ENCODE measurements around the gene TICRR.
"Not testable (repeated sequence)": the region's sequence is repeated elsewhere in the genome, so short reads cannot be mapped to it uniquely, and the experiment has no call there.

The TICRR gene

DNA sequence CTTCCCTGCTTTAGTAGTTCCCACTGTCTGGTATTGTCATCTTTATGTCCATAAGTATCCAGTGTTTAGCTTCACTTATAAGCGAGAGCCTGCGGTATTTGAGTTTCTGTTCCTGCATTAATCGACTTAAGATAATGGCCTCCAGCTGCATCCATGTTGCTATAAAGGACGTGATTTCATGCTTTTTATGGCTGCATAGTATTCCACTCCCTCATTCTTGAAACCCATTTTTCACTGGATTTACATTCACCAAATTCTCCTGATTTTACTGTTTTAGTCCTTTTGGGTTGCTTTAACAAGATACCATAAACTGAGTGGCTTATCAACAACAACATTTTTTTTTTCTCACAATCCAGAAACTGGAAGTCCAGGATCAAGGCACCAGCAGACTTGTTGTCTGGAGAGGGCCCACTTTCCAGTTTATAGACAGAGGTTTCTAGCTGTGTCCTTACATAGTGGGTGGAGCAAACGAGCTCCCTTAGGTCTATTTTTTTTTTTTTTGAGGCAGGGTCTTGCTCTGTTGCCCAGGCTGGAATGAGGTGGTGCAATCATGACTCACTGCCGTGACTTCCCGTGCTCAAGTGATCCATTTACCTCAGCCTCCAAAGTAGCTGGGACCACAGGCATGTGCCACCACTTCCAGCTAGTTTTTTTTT, 6.1 kb upstream of the TICRR start:
- DNase-seq (ENCODE audit: low spot score): no peak

DNA sequence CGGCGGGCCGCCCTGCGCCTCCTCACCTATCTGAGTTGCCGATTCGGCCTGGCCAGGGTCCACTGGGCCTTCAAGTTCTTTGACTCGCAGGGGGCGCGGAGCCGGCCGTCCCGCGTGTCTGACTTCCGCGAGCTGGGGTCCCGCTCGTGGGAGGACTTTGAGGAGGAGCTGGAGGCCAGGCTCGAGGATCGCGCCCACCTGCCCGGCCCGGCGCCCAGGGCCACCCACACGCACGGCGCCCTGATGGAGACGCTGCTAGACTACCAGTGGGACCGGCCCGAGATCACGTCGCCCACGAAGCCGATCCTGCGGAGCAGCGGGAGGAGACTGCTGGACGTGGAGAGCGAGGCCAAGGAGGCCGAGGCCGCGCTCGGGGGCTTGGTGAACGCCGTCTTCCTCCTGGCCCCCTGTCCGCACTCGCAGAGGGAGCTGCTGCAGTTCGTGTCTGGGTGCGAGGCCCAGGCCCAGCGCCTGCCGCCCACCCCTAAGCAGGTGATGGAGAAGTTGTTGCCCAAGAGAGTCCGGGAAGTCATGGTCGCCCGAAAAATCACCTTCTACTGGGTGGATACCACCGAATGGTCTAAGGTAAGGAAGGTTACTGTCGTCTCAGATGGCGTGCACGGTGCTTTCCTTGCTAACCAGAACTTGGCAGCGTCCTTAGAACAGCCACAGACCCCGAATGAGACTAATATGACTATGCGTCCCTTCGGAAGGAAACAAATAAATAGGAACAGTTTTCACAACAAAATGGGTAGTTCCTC, 567 bp downstream of the TICRR start:
- no peak for DNase-seq (ENCODE audit: low spot score)

DNA sequence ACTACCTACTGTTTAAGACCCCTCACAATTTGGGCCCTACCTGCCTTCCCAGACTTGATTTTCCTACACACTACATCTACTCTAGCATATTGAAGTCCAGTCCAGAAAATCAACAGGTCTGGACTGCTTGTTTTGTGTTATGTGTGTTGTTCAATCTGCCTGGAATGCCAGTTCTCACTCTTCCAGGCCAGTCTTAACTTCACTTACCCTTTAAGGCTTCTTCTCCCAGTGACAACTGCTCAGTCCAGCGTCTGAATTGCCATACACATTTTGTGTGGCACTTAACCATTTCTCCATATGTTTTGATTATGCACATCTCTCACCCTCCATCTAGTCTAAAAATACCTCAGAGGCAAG, 1.1 kb downstream of the TICRR start:
- no peak for DNase-seq (ENCODE audit: low spot score)

DNA sequence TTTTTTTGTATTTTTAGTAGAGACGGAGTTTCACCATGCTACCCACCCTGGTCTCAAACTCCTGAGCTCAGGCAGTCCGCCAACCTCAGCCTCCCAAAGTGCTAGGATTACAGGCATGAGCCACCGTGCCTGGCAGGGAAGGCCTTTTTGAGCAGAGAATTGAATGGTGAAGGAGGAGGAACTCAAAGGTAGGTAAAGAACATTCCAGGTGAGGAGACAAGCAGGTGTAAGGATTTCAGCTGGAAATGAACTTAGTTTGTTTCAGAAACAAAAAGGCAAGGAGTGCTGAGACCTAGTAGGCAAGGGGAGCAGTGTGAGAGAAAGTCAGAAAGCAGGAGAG, 2.5 kb downstream of the TICRR start:
- DNase-seq (ENCODE audit: low spot score): no peak

DNA sequence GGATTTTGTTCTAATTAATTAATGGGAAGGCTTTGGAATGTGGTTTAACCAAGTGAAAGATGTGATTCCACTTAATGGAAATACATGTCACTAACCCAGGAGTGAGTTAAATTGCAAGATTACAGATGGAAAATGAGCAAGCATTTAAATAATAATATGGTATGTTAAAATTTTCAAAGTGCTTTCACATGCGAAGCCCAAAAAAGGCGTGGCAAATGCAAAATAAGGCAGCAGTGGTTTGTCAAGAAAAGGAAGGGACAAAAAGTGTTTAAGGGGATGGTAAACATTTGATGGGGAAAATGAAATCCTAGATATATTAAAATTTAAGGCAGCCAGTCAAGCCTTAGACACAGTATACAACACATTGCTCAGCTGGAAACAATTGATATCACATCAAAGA, 2.9 kb downstream of the TICRR start:
- no peak for DNase-seq (ENCODE audit: low spot score)

DNA sequence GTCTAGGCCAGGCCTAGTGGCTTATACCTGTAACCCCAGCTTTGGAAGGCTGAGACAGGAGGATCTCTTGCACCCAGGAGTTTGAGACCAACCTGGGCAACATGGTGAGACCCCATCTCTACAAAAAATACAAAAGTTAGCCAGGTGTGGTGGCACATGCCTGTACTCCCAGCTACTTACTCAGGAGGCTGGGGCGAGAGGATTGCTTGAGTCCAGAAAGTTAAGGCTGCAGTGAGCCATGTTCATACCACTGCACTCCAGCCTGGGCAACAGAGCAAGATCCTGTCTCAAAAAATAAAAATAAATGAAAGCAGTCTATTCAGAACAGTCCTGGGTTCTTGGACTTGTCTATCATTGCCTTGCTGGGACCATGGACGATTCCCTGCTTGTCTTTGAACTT, 5.5 kb downstream of the TICRR start:
- DNase-seq (ENCODE audit: low spot score): not testable (repeated sequence)

DNA sequence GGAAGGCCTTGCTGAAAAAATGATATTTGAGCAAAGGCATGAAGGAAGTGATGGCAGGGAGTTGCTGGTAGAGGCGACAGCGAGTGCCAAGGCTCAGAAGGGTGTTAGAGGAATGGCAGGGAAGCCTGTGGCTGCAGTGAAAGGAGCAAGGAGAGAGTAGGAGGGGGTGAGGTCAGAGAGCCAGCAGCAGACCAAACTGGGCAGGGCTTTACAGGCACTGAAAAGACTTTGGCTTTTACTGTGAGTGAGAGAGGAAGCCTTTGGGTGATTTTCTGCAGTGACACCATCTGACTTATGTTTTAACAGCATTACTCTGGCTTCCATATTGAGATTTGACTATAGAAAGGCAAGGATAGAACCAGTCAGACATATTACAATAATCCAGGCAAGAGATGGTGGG, 11.4 kb downstream of the TICRR start:
- DNase-seq (ENCODE audit: low spot score): no peak

DNA sequence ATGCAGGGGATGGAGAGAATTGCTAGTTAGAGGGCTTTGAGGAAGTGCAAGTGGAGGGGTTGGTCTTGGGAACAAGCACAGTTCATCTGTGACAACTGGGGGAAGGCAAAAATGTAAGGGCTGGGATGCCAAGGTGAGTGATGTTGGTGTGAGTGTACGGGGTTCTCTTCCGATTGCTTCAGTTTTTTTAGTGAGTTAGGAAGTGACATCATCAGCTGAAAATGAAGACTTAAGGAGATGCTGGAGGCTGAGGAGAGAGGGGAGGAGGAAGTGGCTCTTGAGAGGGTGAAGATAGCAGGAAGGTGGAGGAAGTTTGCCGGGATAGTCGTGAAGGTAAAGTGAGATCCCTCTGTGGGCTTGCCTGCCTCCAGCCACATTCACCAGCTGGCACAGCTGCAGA, 12.7 kb downstream of the TICRR start:
- DNase-seq (ENCODE audit: low spot score): no peak

DNA sequence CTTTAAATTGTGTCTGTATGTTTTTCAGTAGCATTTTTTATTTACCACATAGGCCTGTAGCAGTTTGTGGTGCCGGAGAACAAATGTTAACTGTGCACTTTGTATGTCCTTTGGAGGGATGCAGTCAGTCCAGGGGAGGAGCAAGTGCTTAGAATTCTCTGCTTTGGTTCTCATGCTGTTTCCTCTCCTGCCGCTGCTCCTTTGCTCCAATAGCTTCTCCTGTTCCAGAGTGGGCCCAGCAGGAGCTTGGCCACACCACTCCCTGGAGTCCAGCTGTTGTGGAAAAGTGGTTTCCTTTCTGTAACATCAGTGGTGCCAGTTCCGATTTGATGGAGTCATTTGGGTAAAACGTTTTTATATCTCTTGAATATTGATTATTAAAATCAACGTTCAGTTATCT, 16.6 kb downstream of the TICRR start:
- DNase-seq (ENCODE audit: low spot score): no peak

DNA sequence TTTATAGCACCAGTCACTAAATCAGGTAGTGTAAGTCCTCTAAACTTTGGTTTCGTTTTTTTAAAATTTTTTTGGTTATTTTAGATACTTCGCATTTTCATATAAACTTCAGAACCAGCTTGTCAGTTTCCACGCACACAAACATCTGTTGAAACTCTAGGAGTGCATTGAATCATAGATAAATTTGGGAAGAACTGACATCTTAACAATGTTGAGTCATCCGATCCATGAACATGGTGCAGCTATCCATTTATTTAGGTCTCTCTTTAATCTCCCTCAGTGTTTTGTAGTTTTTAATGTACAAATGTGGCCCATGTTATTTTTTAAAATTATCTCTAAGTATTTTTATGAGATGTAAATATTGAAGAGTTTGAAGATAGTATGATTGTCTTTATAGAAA, 17.7 kb downstream of the TICRR start:
- no peak for DNase-seq (ENCODE audit: low spot score)

DNA sequence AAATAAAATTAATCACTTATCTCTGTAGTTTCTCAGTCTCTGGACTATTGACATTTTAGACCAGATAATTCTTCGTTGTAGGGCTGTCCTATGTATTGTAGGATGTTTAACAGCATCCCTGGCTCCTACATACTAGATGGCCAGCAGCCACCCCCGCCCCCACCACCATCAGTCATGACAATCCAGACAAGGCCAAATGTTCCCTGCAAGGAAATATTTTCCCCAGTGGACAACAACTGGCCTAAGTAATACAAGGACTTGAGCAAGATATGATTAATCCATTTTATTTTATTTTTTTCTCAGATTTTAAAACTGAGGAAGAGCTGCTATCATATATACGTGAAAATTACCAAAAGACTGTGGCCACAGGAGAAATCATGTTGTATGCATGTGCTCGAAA, 23.8 kb downstream of the TICRR start:
- DNase-seq (ENCODE audit: low spot score): no peak

DNA sequence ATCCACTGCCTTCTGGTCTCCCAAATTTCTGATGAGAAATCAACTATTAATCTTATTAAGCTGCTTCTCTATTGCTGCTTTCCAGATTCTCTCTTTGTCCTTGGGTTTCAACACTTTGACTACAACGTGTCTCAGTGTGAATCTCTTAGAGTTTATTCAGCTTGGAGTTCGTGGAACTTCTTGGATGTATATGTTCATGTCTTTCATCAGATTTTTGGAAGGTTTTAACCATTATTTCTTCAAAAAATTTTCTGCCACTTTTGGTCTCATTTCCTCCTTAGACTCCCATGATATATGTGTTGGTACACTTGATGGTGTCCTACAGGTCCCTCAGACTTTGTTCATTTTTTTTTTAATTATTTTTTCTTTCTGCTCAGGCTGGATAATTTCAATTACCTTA, 36.0 kb downstream of the TICRR start:
- DNase-seq (ENCODE audit: low spot score): no peak

DNA sequence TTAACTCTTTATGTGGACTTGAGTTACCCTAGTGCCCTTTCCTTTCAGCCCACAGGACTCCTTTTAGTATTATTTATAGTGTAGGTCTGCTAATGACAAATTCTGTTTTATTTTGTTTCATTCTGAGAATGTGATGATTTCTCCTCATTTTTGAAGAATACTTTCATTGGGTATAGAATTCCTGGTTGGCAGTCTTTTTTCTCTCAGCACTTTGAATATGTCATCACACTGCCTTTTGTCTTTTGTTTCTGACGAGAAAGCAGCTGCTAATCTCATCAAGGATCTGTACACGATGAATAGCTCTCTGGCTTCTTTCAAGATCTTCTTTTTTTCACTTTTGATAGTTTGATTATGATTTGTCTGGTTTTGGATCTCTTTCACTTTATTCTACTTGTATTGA, 37.8 kb downstream of the TICRR start:
- no peak for DNase-seq (ENCODE audit: low spot score)

DNA sequence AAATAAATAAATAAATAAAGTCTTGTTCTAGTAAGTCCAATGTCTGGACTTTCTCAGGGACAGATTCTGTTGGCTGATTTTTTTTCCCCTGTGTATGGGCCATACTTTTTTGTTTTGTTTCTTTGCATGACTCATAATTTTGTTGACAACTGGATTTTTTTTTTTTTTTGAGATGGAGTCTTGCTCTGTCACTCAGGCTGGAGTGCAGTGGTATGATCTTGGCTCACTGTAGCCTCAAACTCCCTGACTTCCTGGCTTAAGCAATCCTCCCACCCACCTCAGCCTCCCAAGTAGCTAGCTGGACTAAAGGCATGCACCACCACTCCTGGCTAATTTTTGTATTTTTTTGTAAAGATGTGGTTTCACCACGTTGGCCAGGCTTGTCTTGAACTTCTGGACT, 38.9 kb downstream of the TICRR start:
- no peak for DNase-seq (ENCODE audit: low spot score)

DNA sequence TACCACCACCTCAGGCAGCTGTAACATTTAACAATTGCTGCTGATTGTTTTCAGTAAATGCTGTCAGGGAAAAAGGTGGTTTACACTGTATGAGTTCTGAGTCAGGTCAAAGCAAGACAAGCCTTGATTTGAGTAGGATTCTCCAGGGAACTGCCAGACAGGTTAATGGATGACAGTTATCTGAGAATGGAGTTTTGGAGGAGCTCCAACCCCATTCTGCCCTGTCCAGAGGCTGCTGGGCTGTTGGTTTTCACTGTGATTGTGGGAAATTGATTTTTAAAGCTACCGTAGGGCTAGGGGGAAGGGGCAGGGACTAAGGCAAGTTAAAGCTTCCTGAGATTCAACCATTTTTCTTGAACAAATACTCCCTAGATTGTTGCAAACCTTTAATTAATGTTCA, 39.9 kb downstream of the TICRR start:
- no peak for DNase-seq (ENCODE audit: low spot score)

DNA sequence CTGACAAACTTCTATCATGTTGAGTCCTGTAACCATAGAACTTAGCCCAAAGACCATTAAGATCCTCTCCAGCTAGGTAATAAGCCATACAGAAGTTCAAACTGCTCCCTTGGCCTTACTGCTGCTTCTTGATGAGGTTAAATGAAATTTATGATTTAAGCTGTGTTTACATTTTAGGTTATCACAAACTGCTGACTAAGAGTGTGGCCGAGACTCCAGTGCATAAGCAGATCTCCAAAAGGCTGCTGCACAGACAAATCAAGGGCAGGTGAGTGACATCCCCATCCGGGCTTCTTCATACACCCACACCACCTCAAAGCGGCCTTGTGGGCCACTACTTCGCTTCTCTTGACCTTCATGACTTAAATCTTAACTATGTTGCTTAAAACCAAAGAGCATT, 41.0 kb downstream of the TICRR start:
- DNase-seq (ENCODE audit: low spot score): no peak

DNA sequence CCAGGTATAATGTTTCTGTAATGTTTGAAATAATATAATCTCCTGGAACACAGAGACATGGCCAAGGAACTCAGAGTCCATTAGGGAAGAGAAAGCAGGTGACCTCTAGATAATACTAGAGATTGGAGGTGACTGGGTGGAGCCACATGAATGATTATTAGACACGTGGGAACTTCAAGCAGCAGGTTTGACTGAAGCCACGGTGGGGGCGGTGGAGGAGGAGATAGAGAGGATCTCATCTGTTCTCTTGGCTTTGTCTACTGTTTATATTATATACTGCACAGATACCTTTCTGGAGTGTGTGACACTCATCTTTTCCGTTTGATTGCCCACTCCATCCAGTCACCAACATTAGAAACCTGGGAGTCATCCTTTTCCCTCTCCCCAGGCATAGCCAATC, 46.3 kb downstream of the TICRR start:
- DNase-seq (ENCODE audit: low spot score): no peak

DNA sequence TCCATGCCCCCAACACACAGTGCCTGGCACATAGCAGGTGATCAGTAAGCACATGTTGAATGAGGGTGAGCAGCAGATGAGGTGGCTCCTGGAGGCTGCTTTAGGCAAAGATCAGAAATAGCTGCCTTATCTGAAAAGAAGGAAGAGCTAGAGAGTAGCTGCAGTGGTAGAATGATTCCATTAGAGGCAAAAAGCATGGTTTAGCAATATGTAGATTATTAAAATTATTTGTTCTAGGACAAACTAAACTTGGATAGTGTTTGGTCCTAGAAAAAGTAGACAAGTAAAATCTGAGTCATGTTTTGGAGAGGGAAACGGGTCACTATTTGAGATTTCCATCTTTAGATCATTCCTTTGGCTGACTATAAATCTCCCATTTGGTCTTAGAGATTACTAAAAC, 47.9 kb downstream of the TICRR start:
- no peak for DNase-seq (ENCODE audit: low spot score)

DNA sequence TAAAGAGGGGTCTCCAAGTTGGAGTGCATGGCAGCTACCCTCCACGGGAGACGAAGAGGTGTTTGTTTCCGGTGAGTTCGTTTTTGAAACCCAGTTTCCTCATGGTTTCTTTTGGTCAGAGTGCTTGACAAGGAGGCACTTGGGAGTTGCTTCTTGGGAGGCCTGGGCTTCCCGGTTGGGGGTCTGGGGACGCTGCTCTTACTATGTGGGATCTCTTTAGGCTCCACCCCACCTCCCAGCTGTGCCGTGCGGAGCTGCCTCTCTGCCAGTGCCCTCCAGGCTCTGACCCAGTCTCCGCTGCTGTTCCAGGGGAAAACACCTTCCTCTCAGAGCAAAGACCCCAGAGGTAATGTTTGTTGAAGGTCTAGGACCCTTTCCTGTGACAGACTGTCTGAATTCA, 50.4 kb downstream of the TICRR start:
- no peak for DNase-seq (ENCODE audit: low spot score)

DNA sequence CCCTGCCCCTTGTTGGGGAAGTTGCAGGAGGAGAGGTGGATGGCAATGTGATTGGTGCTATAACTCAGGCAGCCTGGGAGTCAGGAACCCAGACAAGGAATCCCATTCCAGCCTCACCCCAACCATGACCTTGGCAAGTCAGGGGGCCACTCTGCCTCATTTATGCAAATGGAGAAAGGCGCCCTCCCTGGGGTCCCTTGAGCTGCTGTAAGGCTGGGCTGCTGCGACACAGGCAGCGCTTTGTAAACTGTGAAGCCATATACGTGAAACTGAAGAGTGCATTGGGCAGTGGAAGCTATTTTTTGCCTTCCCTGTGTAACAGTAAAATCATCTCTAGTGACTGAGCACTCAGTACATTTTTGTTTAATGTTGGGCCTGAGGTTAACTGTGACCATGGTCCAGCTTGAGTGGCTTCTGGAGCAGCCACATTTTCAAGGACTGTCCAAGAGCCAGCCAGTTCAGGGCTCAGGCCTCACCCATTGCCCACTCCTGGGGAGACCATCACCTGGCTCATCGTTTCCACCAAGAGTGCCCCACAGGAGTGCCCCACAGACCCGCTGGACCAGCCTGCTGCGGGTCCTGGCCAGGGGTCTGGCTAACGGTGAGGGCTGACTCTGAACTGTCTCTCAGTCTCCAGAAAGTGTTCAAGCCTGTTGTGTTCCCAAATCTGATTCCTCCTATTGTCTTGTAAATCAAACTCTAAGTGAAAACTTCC, 52.1 kb downstream of the TICRR start:
- no peak for DNase-seq (ENCODE audit: low spot score)

DNA sequence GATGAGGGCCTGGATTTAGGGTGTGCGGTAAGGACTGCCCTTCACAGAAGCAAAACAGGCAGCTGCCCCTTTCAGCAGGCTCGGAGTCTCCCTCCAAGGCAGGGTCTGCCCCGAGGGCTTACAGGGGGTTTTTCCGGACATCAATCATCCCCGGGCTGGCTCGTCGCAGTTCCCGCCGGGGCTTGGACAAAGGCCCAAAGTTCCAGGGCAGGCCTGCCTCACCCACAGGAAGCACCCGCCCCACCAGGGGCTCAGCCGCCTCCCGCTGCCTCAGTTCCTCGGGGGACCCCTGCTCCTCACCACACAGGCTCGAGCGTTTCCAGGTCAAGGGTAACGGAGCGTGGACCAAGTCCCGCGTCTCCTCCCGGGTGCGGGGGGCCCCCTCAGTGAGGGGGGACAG, 53.0 kb downstream of the TICRR start:
- no peak for DNase-seq (ENCODE audit: low spot score)

DNA sequence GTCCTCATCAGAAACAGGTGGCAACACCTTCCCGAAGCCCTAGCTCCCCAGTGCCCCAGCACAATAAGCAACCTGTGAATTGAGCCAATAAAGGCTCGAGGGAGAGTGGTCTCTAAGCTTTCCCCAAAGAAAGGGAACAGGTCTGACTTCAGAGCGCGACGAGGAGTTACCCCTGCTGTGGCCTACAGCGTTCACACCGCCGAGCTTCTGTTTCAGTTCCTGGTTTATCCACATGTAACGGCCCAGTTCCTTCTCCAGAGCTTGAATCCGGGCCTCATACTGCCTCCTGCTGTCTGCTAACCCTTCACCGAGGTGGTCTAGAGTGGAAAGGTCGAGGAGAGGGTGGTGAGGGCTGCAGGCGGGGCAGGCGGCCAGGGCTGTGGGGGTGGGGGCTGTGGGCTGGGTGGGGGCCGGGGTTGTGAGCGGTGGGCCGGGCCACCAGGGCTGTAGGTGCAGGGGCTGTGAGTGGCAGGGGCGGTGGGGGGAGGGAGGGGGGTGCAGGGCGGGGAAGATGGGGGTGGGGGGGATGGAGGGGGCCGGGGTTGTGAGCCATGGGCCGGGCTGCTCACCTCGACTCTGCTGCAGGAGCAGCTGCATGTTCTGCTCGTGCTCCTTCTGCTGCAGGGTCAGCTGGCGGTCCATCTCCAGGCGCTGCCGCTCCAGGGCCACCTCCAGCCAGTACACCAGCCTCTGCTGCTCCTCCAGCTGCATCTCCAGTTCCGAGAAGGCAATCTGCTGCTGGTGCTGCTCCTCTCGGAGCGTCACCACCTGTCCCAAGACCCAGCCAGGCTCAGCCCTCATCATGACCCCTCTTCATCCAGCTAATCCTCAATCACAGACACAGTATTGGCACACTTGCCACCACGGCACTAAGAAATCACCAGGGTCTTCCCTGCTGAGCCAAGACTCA, 53.8 kb downstream of the TICRR start:
- DNase-seq (ENCODE audit: low spot score): no peak

DNA sequence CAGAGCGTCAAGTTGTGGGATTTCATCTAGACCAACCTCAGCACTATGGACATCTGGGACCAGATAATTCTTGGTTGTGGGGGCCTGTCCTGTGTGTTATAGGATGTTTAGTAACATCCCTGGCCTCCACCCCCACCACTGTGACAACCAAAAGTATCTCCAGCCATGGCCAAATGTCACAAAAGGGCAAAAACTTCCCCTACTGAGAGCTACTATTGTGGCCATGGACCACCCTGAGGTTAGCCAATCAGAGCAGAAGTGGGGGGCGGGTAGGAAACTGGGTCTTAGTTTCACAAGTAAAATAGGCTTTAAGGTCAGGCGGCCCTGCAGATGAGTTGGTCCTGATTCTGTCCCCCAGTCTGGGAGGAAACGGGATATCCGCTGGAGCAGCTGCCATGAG, 54.6 kb downstream of the TICRR start:
- no peak for DNase-seq (ENCODE audit: low spot score)

Measured in CD4-positive, alpha-beta T cell treated with Interleukin-2 at 100 ng/mL for 4 hours (primary cell).